GM12878 (cell line): ENCODE results near the gene DCLRE1C. TPM values are rescaled to one million over a fixed set of nuclear protein-coding genes. Genes with fewer than 3 reads are reported as not detected.

Experiments
- ATF7 ChIP-seq: fragments of 450-650 bp; IDR thresholded peaks from 2 replicates; pipeline ENCODE4 v1.6.1; 2016; ENCODE audit warnings: low read depth, mild to moderate bottlenecking
- BCL11A ChIP-seq: IDR thresholded peaks from 2 replicates; pipeline ENCODE4 v1.6.1; 2011; ENCODE audit warnings: low read depth, low read length
- EP300 ChIP-seq, 2 experiments: fragments of 150-350 bp in 1 of 2; IDR thresholded peaks; 2 replicates each; pipeline ENCODE4 v1.6.1; 2011 to 2012; ENCODE audit warnings: low read depth in 2 of 2, low read length in 2 of 2, borderline replicate concordance in 1 of 2, improper control_type of control experiment in 1 of 2, inconsistent platforms in 1 of 2; ENCODE audit not compliant: control insufficient read depth in 1 of 2
- ETV6 ChIP-seq, 2 experiments: fragments of 450-650 bp in 1 of 2; IDR thresholded peaks in 1 of 2; conservative IDR thresholded peaks in 1 of 2; 2 replicates each; pipeline ENCODE4 v1.6.1; 2014; ENCODE audit warnings: antibody characterized with exemption in 1 of 2, borderline replicate concordance in 1 of 2, low read depth in 1 of 2, mild to moderate bottlenecking in 1 of 2, moderate library complexity in 1 of 2
- JUNB ChIP-seq: IDR thresholded peaks from 2 replicates; pipeline ENCODE4 v1.6.1; 2016; ENCODE audit warnings: antibody characterized with exemption, mild to moderate bottlenecking
- NR2C1 ChIP-seq: fragments of 450-650 bp; IDR thresholded peaks from 2 replicates; pipeline ENCODE4 v1.6.1; 2017; ENCODE audit warnings: antibody characterized with exemption, mild to moderate bottlenecking, moderate library complexity
- NR2F1 ChIP-seq: fragments of 450-650 bp; conservative IDR thresholded peaks from 2 replicates; pipeline ENCODE4 v1.6.1; 2017; ENCODE audit warnings: mild to moderate bottlenecking
- RB1 ChIP-seq: fragments of 450-650 bp; formaldehyde crosslinking; IDR thresholded peaks from 2 replicates; pipeline ENCODE4 v1.6.1; 2017; ENCODE audit warnings: mild to moderate bottlenecking, borderline replicate concordance
- RBBP5 ChIP-seq: fragments of 200-600 bp; sonication (generic); conservative IDR thresholded peaks from 2 replicates; pipeline ENCODE4 v1.6.1; 2016
- STAT3 ChIP-seq: IDR thresholded peaks from 2 replicates; pipeline ENCODE4 v1.6.1; 2011; ENCODE audit warnings: low read depth, low read length, improper control_type of control experiment
- TCF12 ChIP-seq: IDR thresholded peaks from 2 replicates; pipeline ENCODE4 v1.6.1; 2011; ENCODE audit warnings: low read depth, mild to moderate bottlenecking, low read length
- polyA plus RNA-seq, 11 experiments: library from polyadenylated mRNA; depleted of rRNA in 4 of 11; unstranded in 6 of 11; stranded (reverse) in 5 of 11; fragments of >200 nt; fragmentation: Nextera tagmentation in 4 of 11; fragmentation: Illumina TruSeq in 1 of 11; extraction: Ambion mirVana in 4 of 11; extraction: Trizol in 1 of 11; gene quantifications; 1 replicate in 1 of 11; 2 replicates in 10 of 11; pipeline versions ENCODE4 v1.2.1 to v1.2.3, GENCODE V29; 2011 to 2016; ENCODE audit warnings: inconsistent platforms in 2 of 11, missing spikeins in 2 of 11, low read depth in 1 of 11
- total RNA-seq, 4 experiments: library from RNA; depleted of rRNA in 3 of 4; stranded (reverse); fragments of >200 nt in 3 of 4; fragmentation: Illumina TruSeq in 1 of 4; extraction: Trizol in 1 of 4; gene quantifications; 2 replicates each; pipeline versions ENCODE4 v1.2.1 to v1.2.3, GENCODE V29; 2013 to 2021
- TF ChIP-seq, protein P1 (sequence below): IDR thresholded peaks from 2 replicates; pipeline ENCODE4 v1.6.1; 2011; ENCODE audit warnings: low read depth, low read length, improper control_type of control experiment, borderline replicate concordance
- TF ChIP-seq, protein P2 (sequence below): fragments of 450-650 bp; IDR thresholded peaks from 2 replicates; pipeline ENCODE4 v1.6.1; 2017; ENCODE audit warnings: borderline replicate concordance
- TF ChIP-seq, protein P3 (sequence below): fragments of 450-650 bp; IDR thresholded peaks from 2 replicates; pipeline ENCODE4 v1.6.1; 2017; ENCODE audit warnings: mild to moderate bottlenecking, low read depth, inconsistent platforms; ENCODE audit not compliant: poor library complexity, severe bottlenecking

DCLRE1C gene
- total and polyA plus RNA-seq, 10 of the 15 experiments (the other 5 are each of a cell fraction or from before 2014, with no cell fraction given) = 15.7 to 43.4 (median 26.0) TPM

DNA sequence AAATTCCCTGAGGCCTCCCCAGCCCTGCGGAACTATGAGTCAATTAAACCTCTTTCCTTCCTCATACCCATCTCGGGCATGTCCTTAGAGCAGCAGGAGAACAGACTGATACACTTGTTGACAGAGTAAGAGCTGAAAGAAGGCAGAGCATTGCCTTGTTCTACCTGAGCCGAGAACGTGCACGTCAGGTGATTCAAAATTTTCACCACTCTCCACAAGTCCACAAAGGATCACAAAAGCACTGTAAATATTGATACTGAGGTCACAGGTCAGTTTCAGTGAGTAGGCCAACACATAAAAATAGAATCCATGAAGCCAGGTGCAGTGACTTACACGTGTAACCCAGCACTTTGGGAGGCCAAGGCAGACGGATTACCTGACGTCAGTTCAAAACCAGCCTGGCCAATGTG is 27.8 kb downstream of the DCLRE1C start (continued):
- no peak for TF ChIP-seq RB1
- TF ChIP-seq, protein P1, sequence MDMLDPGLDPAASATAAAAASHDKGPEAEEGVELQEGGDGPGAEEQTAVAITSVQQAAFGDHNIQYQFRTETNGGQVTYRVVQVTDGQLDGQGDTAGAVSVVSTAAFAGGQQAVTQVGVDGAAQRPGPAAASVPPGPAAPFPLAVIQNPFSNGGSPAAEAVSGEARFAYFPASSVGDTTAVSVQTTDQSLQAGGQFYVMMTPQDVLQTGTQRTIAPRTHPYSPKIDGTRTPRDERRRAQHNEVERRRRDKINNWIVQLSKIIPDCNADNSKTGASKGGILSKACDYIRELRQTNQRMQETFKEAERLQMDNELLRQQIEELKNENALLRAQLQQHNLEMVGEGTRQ = no peak
- no peak for TF ChIP-seq EP300 (IDR thresholded peaks at IDR 0.05; ENCODE audit: borderline replicate concordance in 1 of 2, control insufficient read depth in 1 of 2, low read depth in 2 of 2, low read length in 2 of 2)
- TF ChIP-seq STAT3 = no peak
- no peak for TF ChIP-seq ATF7
- TF ChIP-seq, protein P2, sequence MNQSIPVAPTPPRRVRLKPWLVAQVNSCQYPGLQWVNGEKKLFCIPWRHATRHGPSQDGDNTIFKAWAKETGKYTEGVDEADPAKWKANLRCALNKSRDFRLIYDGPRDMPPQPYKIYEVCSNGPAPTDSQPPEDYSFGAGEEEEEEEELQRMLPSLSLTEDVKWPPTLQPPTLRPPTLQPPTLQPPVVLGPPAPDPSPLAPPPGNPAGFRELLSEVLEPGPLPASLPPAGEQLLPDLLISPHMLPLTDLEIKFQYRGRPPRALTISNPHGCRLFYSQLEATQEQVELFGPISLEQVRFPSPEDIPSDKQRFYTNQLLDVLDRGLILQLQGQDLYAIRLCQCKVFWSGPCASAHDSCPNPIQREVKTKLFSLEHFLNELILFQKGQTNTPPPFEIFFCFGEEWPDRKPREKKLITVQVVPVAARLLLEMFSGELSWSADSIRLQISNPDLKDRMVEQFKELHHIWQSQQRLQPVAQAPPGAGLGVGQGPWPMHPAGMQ = no peak
- no peak for TF ChIP-seq RBBP5
- no peak for TF ChIP-seq BCL11A
- TF ChIP-seq JUNB = no peak
- TF ChIP-seq ETV6 (conservative IDR thresholded peaks at IDR 0.05 in 1 of 2, IDR thresholded peaks at IDR 0.05 in 1 of 2; ENCODE audit: borderline replicate concordance in 1 of 2, low read depth in 1 of 2) = 0 out of 4 replicates have a peak, but pooled peaks of 1 of the 2 experiments have one; percentile 40
- 0 out of 2 replicates have a peak, but pooled peaks have one; percentile 32 for TF ChIP-seq TCF12
- TF ChIP-seq, protein P3, sequence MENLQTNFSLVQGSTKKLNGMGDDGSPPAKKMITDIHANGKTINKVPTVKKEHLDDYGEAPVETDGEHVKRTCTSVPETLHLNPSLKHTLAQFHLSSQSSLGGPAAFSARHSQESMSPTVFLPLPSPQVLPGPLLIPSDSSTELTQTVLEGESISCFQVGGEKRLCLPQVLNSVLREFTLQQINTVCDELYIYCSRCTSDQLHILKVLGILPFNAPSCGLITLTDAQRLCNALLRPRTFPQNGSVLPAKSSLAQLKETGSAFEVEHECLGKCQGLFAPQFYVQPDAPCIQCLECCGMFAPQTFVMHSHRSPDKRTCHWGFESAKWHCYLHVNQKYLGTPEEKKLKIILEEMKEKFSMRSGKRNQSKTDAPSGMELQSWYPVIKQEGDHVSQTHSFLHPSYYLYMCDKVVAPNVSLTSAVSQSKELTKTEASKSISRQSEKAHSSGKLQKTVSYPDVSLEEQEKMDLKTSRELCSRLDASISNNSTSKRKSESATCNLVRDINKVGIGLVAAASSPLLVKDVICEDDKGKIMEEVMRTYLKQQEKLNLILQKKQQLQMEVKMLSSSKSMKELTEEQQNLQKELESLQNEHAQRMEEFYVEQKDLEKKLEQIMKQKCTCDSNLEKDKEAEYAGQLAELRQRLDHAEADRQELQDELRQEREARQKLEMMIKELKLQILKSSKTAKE = no peak
- TF ChIP-seq NR2C1 = no peak
- TF ChIP-seq NR2F1 = peak; percentile 68
